ENCODE results near the gene EEPD1. TPM values are rescaled to one million over a fixed set of nuclear protein-coding genes. Genes with fewer than 3 reads are reported as not detected.

Gene EEPD1
- total RNA-seq, 4 donors from 2014 or later, result 19.0 to 34.2 (median 20.8) TPM

- DNase-seq (ENCODE audit: low spot score in 2 of 2), result no peak
- no peak overlapping the region for H3K4me3 ChIP-seq (ENCODE audit: low read depth, poor library complexity, severe bottlenecking)
- 79 to 84% methylated on average over 4 of the region's 4 CpGs for WGBS, 2 donors
- intact Hi-C loops (cut with DNase I; ENCODE audit: low total_unique reads), result loop anchor here (10.0 kb wide), 1 partner anchor 103 kb away; no protein-coding TSS in a partner anchor
- TF ChIP-seq POLR2A (IDR thresholded peaks at IDR 0.05) (no peak), CTCF (IDR thresholded peaks at IDR 0.05) (no peak)
Measured at GRCh38 chr7:36181668-36182067, 28.6 kb downstream of the EEPD1 start.

- H3K4me3 ChIP-seq (ENCODE audit: low read depth, poor library complexity, severe bottlenecking), result no peak overlapping the region
- 45 to 56% methylated on average over 13 of the region's 13 CpGs for WGBS, 2 donors
- TF ChIP-seq CTCF (IDR thresholded peaks at IDR 0.05) (no peak), POLR2A (IDR thresholded peaks at IDR 0.05) (no peak)
- intact Hi-C loops (cut with DNase I; ENCODE audit: low total_unique reads), result loop anchor here (10.0 kb wide), 1 partner anchor 102 kb away; no protein-coding TSS in a partner anchor
- DNase-seq (ENCODE audit: low spot score in 2 of 2), result no peak
Measured at GRCh38 chr7:36182854-36183604, 30.0 kb downstream of the EEPD1 start.

GRCh38 chr7:36185092-36185491, 32.0 kb downstream of the EEPD1 start:
- DNase-seq (ENCODE audit: low spot score in 2 of 2), result no peak
- H3K4me3 ChIP-seq (ENCODE audit: low read depth, poor library complexity, severe bottlenecking), result no peak overlapping the region
- TF ChIP-seq CTCF (IDR thresholded peaks at IDR 0.05) (no peak), POLR2A (IDR thresholded peaks at IDR 0.05) (no peak)
- intact Hi-C loops (cut with DNase I; ENCODE audit: low total_unique reads), result loop anchor here (10.0 kb wide), 1 partner anchor 100 kb away; no protein-coding TSS in a partner anchor
- WGBS, 2 donors, result 89 to 92% methylated on average over 2 of the region's 2 CpGs

- intact Hi-C loops (cut with DNase I; ENCODE audit: low total_unique reads), result loop anchor here (10.0 kb wide), 1 partner anchor 99 kb away; no protein-coding TSS in a partner anchor
- 68% methylated on average over 7 of the region's 7 CpGs for WGBS, 2 donors
Measured at GRCh38 chr7:36185756-36186155, 32.7 kb downstream of the EEPD1 start.

GRCh38 chr7:36186359-36187121, 33.5 kb downstream of the EEPD1 start:
- WGBS, 2 donors, result 83 to 85% methylated on average over 6 of the region's 6 CpGs
- DNase-seq (ENCODE audit: low spot score in 2 of 2), result no peak
- intact Hi-C loops (cut with DNase I; ENCODE audit: low total_unique reads), result loop anchor here (10.0 kb wide), 1 partner anchor 98 kb away; no protein-coding TSS in a partner anchor
- H3K4me3 ChIP-seq (ENCODE audit: low read depth, poor library complexity, severe bottlenecking), result no peak overlapping the region
- TF ChIP-seq CTCF (IDR thresholded peaks at IDR 0.05) (no peak), POLR2A (IDR thresholded peaks at IDR 0.05) (no peak)

More at GRCh38 chr7:36185756-36186155, 32.7 kb downstream of the EEPD1 start:
- DNase-seq (ENCODE audit: low spot score in 2 of 2), result no peak
- no peak overlapping the region for H3K4me3 ChIP-seq (ENCODE audit: low read depth, poor library complexity, severe bottlenecking)
- TF ChIP-seq CTCF (IDR thresholded peaks at IDR 0.05) (no peak), POLR2A (IDR thresholded peaks at IDR 0.05) (no peak)
